ENCODE results near the gene DGKA. TPM values are rescaled to one million over a fixed set of nuclear protein-coding genes. Genes with fewer than 3 reads are reported as not detected.
"Not testable (repeated sequence)": the region's sequence is repeated elsewhere in the genome, so short reads cannot be mapped to it uniquely, and the experiment has no call there.

DGKA gene
- total RNA-seq, 4 donors from 2014 or later = 21.9 to 80.3 (median 37.4) TPM

- no peak for ATAC-seq
- Histone ChIP-seq H3K9me3 (no peaks in the 10 kb centered on the region), H3K4me1 (peaks cover 0 to 14% (median 0%) of the 10 kb centered on the region in 3 donors), H3K27ac (no peak overlapping the region), H3K4me3 (no peak overlapping the region), H3K27me3 (no peaks in the 10 kb centered on the region), H3K36me3 (peaks cover 0 to 67% of the 10 kb centered on the region in 2 donors)
- no peak for TF ChIP-seq EP300 (IDR thresholded peaks at IDR 0.05)
- no peak for TF ChIP-seq POLR2A (IDR thresholded peaks at IDR 0.05)
- no peak for TF ChIP-seq POLR2AphosphoS5 (IDR thresholded peaks at IDR 0.05)
- no peak for TF ChIP-seq CTCF (IDR thresholded peaks at IDR 0.05)
- 70 to 72% methylated on average over 3 of the region's 4 CpGs for WGBS, 2 donors (ENCODE audit: low coverage in 1 of 2)
Measured at GRCh38 chr12:55983232-55983842, 52.4 kb downstream of the DGKA start.

GRCh38 chr12:55984861-55985260 lies 53.9 kb downstream of the DGKA start:
- peaks cover 0 to 83% of the 10 kb centered on the region in 2 donors for H3K36me3 ChIP-seq
- H3K27me3 ChIP-seq = no peaks in the 10 kb centered on the region
- no peaks in the 10 kb centered on the region for H3K9me3 ChIP-seq
- no peak for TF ChIP-seq EP300 (IDR thresholded peaks at IDR 0.05)
- TF ChIP-seq POLR2A (IDR thresholded peaks at IDR 0.05) = no peak
- no peak for TF ChIP-seq POLR2AphosphoS5 (IDR thresholded peaks at IDR 0.05)
- no peak for TF ChIP-seq CTCF (IDR thresholded peaks at IDR 0.05)
- no peak overlapping the region for H3K27ac ChIP-seq
- 69 to 76% methylated on average over 2 of the region's 2 CpGs for WGBS, 2 donors (ENCODE audit: low coverage in 1 of 2)
- no peak for ATAC-seq
- H3K4me1 ChIP-seq = peaks cover 0 to 2% (median 0%) of the 10 kb centered on the region in 3 donors
- H3K4me3 ChIP-seq = no peak overlapping the region

- WGBS, 2 donors (ENCODE audit: low coverage in 1 of 2) = 81 to 95% methylated on average over 3 to 4 of the region's 4 CpGs
- H3K9me3 ChIP-seq = no peaks in the 10 kb centered on the region
- H3K27ac ChIP-seq = no peak overlapping the region
- no peak overlapping the region for H3K4me3 ChIP-seq
- H3K4me1 ChIP-seq = no peaks in the 10 kb centered on the region
- peaks cover 0 to 84% of the 10 kb centered on the region in 2 donors for H3K36me3 ChIP-seq
- no peak for TF ChIP-seq POLR2A (IDR thresholded peaks at IDR 0.05)
- TF ChIP-seq CTCF (IDR thresholded peaks at IDR 0.05) = no peak
- no peak for TF ChIP-seq EP300 (IDR thresholded peaks at IDR 0.05)
- no peak for TF ChIP-seq POLR2AphosphoS5 (IDR thresholded peaks at IDR 0.05)
- no peak for ATAC-seq
- H3K27me3 ChIP-seq = no peaks in the 10 kb centered on the region
Measured at GRCh38 chr12:55985341-55985740, 54.4 kb downstream of the DGKA start.

GRCh38 chr12:55985976-55986375 lies 55.0 kb downstream of the DGKA start:
- H3K4me1 ChIP-seq, ATAC-seq, H3K4me3 ChIP-seq, H3K27me3 ChIP-seq, H3K9me3 ChIP-seq, H3K27ac ChIP-seq: not testable (repeated sequence)
- H3K36me3 ChIP-seq = peaks cover 0 to 84% of the 10 kb centered on the region in 2 donors
- WGBS, 2 donors (ENCODE audit: low coverage in 1 of 2) = 81 to 88% methylated on average over 2 to 7 of the region's 7 CpGs

- peaks cover 0 to 3% (median 0%) of the 10 kb centered on the region in 3 donors for H3K4me1 ChIP-seq
- TF ChIP-seq EP300 (IDR thresholded peaks at IDR 0.05) (no peak), CTCF (IDR thresholded peaks at IDR 0.05) (no peak), POLR2A (IDR thresholded peaks at IDR 0.05) (no peak), POLR2AphosphoS5 (IDR thresholded peaks at IDR 0.05) (no peak)
- WGBS, 2 donors (ENCODE audit: low coverage in 1 of 2) = 84 to 100% methylated on average over 2 to 3 of the region's 3 CpGs
- H3K27me3 ChIP-seq = no peaks in the 10 kb centered on the region
- no peak overlapping the region for H3K4me3 ChIP-seq
- H3K36me3 ChIP-seq = peaks cover 0 to 94% of the 10 kb centered on the region in 2 donors
- no peak for ATAC-seq
- no peaks in the 10 kb centered on the region for H3K9me3 ChIP-seq
- H3K27ac ChIP-seq = no peak overlapping the region
Measured at GRCh38 chr12:55991110-55991509, 60.1 kb downstream of the DGKA start.

Data from gastroesophageal sphincter (tissue), 4 donors.